ENCODE results near the gene SUCO.
A peak's percentile ranks its signal among the peaks of the same experiment; 100 is the strongest.

The SUCO gene

DNA sequence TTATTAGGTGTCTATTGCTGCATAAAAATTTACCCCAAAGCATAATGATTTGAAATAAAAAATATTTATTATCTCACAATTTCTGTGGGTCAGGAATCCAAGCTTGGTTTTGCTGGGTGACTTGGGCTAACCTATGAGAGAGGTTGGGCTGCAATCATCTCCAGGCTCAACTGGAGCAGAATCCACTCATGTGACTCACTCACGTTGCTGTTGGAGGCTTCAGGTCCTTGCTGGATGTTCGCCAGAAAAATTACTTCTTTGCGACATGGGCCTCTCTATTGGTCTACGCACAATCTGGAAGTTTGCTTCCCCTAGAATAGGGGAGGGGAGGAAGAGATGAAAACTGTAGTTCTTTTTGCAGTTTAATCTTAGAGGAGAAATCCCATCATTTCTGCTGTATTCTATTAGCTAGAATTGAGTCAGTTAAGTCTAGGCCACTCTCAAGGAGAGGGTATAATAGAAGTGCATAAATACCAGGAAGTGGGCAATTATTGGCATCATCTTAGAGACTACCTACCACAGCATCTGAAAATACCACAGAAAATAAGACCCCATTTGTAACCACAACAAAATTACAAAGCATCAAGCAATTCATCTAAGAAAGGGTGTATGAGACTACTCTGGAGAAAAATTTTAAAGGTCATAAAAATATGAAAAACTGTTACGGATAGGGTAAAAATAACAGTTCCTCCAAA is 120.2 kb downstream of the SUCO start:
- peak; percentile 52 for DNase-seq (ENCODE audit: low read depth)
- no peak overlapping the region for H3K4me3 ChIP-seq (ENCODE audit: control insufficient read depth, low read depth, low read length)
- TF ChIP-seq, protein P1, sequence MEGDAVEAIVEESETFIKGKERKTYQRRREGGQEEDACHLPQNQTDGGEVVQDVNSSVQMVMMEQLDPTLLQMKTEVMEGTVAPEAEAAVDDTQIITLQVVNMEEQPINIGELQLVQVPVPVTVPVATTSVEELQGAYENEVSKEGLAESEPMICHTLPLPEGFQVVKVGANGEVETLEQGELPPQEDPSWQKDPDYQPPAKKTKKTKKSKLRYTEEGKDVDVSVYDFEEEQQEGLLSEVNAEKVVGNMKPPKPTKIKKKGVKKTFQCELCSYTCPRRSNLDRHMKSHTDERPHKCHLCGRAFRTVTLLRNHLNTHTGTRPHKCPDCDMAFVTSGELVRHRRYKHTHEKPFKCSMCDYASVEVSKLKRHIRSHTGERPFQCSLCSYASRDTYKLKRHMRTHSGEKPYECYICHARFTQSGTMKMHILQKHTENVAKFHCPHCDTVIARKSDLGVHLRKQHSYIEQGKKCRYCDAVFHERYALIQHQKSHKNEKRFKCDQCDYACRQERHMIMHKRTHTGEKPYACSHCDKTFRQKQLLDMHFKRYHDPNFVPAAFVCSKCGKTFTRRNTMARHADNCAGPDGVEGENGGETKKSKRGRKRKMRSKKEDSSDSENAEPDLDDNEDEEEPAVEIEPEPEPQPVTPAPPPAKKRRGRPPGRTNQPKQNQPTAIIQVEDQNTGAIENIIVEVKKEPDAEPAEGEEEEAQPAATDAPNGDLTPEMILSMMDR (conservative IDR thresholded peaks at IDR 0.05; ENCODE audit: control insufficient read depth, insufficient read depth, low read depth, low read length): no peak

DNA sequence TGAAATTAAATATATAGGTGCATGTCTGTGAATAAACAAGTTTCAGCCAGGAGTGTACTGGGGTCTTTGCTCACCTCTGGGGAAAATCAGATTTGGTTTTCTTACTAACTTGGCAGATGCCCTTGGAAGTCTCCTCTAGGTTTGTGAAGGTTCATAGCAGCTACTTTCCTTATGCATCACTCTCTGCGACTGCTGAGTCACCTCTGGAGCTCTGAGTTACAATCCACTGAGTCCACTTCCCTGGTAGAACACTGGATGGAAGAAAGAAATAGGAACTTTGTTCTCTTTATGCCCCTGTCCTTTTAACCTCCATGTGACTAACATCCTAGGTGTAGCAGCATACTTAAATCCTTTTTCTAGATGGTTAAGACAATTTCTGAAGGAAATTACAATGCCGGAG is 121.6 kb downstream of the SUCO start:
- TF ChIP-seq, protein P1 (conservative IDR thresholded peaks at IDR 0.05; ENCODE audit: control insufficient read depth, insufficient read depth, low read depth, low read length): no peak
- no peak overlapping the region for H3K4me3 ChIP-seq (ENCODE audit: control insufficient read depth, low read depth, low read length)
- DNase-seq (ENCODE audit: low read depth): peak; percentile 83

DNA sequence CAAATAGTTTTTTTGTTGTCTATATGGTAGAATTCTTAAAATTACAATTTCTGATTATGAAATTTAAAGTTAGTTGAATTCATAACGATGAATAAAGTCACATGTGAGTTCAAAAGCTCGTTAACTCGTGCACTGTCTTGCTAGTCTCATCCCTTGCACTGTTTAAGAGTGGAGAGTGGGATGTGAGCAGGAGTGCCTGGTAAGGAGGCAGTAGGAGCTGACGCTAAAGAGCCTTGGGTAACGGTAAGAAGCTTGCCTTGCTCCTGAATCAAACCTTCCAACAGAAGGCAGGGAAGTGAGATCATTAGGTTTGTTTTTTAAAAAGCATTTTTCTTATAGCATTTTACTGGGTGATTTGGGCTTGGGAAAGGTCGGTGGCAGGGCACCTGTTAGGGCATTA is 123.6 kb downstream of the SUCO start:
- TF ChIP-seq, protein P1 (conservative IDR thresholded peaks at IDR 0.05; ENCODE audit: control insufficient read depth, insufficient read depth, low read depth, low read length): no peak
- DNase-seq (ENCODE audit: low read depth): no peak

DNA sequence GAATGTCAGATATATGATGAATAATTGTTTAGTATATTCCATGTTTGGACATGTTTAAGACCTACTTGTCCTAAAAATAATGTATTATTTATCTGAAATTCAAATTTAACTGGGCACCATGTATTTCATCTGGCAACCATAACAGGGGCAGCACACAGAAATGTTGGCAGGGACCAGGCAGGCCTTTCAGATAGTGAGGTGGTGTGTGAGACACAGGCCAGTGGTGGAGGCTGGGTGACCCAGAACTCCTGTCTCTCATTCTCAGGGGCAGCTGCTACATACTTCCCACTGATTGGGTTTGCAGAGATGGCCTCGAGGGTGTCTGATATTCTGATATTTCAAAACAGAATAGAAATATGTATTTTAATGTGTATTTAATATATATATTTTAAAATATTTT is 124.6 kb downstream of the SUCO start:
- DNase-seq (ENCODE audit: low read depth): no peak
- TF ChIP-seq, protein P1 (conservative IDR thresholded peaks at IDR 0.05; ENCODE audit: control insufficient read depth, insufficient read depth, low read depth, low read length): no peak
- H3K4me3 ChIP-seq (ENCODE audit: control insufficient read depth, low read depth, low read length): no peak overlapping the region

More for the DNA sequence above, 123.6 kb downstream of the SUCO start:
- H3K4me3 ChIP-seq (ENCODE audit: control insufficient read depth, low read depth, low read length): no peak overlapping the region

DNA sequence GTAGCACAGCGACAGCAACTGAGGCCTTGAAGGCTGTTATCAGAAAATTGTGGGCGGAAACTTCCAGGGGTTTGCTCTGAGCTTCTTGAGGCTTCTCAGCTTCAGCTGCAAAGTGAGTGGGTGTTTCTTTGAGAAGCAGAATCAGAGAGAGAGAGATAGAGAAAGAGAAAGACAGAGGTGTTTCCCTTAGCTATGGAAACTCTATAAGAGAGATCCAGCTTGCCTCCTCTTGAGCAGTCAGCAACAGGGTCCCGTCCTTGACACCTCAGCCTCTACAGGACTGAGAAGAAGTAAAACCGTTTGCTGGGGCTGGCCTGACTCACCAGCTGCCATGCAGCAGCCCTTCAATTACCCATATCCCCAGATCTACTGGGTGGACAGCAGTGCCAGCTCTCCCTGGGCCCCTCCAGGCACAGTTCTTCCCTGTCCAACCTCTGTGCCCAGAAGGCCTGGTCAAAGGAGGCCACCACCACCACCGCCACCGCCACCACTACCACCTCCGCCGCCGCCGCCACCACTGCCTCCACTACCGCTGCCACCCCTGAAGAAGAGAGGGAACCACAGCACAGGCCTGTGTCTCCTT is 126.0 kb downstream of the SUCO start, which contains the start of gene FASLG:
TSS of gene FASLG (plus strand) at position 233 of the 583 bp plus-strand sequence. CDS start at position 332, 99 bp downstream.
- no peak within 1 kb of the TSS for H3K4me3 ChIP-seq (ENCODE audit: control insufficient read depth, low read depth, low read length)
- no peak for DNase-seq (ENCODE audit: low read depth)
- TF ChIP-seq, protein P1 (conservative IDR thresholded peaks at IDR 0.05; ENCODE audit: control insufficient read depth, insufficient read depth, low read depth, low read length): no peak

DNA sequence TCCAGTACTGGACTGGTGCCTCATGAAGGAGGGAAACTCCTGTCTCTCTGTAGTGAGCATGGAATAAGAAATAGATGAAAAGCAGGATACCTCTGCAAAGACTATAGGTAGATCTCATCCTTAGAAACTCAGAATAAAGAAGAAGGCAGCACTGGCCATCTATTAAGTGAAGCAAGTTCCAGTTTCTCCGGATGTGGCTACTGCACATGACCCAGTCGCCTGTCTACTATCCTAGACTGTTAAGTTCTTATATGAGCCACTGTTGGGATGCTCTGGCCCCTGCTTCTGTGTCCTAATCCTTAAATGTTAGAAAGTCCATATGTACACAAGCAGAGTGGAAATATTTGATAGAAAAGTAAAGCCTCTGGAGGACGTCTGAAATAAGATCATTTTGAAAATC is 128.2 kb downstream of the SUCO start:
- TF ChIP-seq, protein P1 (conservative IDR thresholded peaks at IDR 0.05; ENCODE audit: control insufficient read depth, insufficient read depth, low read depth, low read length): no peak
- no peak for DNase-seq (ENCODE audit: low read depth)
- H3K4me3 ChIP-seq (ENCODE audit: control insufficient read depth, low read depth, low read length): no peak overlapping the region

Data from fibroblast of mammary gland (primary cell).